Measurements from ENCODE around the gene MUC20. TPM values are rescaled to one million over a fixed set of nuclear protein-coding genes. Genes with fewer than 3 reads are reported as not detected.

The MUC20 gene
- total and polyA plus RNA-seq, 4 donors: 1.1 to 9.7 (median 7.7) TPM

GRCh38 chr3:195762611-195763010 is 41.8 kb downstream of the MUC20 start:
- DNase-seq (ENCODE audit: low spot score): no peak
- peaks cover 0 to under 1% (median 0%) of the 10 kb centered on the region in 4 donors for H3K4me1 ChIP-seq (ENCODE audit: control insufficient read depth in 4 of 4, insufficient read depth in 4 of 4, low read length in 3 of 4)
- peaks cover 0 to 2% (median 0%) of the 10 kb centered on the region in 4 donors for H3K27me3 ChIP-seq (ENCODE audit: control insufficient read depth in 4 of 4, insufficient read depth in 4 of 4, low read length in 3 of 4)
- no peaks in the 10 kb centered on the region for H3K36me3 ChIP-seq (ENCODE audit: control insufficient read depth in 4 of 4, insufficient read depth in 3 of 4, low read depth in 1 of 4, low read length in 3 of 4)
- no peak overlapping the region for H3K9ac ChIP-seq (ENCODE audit: low read depth in 1 of 2, low read length in 2 of 2)
- no peak overlapping the region for H3K4me3 ChIP-seq (ENCODE audit: low read depth in 1 of 3, low read length in 3 of 3)
- H3K9me3 ChIP-seq (ENCODE audit: control insufficient read depth in 4 of 4, low read length in 3 of 4): no peaks in the 10 kb centered on the region
- TF ChIP-seq REST (IDR thresholded peaks at IDR 0.05) (no peak), CTCF (IDR thresholded peaks at IDR 0.05; ENCODE audit: low read depth, low read length, missing input control) (no peak), FOXA2 (IDR thresholded peaks at IDR 0.05) (no peak), RXRA (IDR thresholded peaks at IDR 0.05) (no peak), FOXA1 (IDR thresholded peaks at IDR 0.05) (no peak), SP1 (IDR thresholded peaks at IDR 0.05) (no peak), YY1 (IDR thresholded peaks at IDR 0.05) (no peak)
- 41% methylated on average over 43 of the region's 43 CpGs for WGBS
- no peak overlapping the region for H3K27ac ChIP-seq (ENCODE audit: low read depth in 1 of 2, low read length in 2 of 2)

- WGBS: 58% methylated on average over 28 of the region's 28 CpGs
- Histone ChIP-seq H3K4me3 (ENCODE audit: low read depth in 1 of 3, low read length in 3 of 3) (no peak overlapping the region), H3K9me3 (ENCODE audit: control insufficient read depth in 4 of 4, low read length in 3 of 4) (no peaks in the 10 kb centered on the region), H3K9ac (ENCODE audit: low read depth in 1 of 2, low read length in 2 of 2) (no peak overlapping the region), H3K36me3 (ENCODE audit: control insufficient read depth in 4 of 4, insufficient read depth in 3 of 4, low read depth in 1 of 4, low read length in 3 of 4) (no peaks in the 10 kb centered on the region), H3K27ac (ENCODE audit: low read depth in 1 of 2, low read length in 2 of 2) (no peak overlapping the region), H3K27me3 (ENCODE audit: control insufficient read depth in 4 of 4, insufficient read depth in 4 of 4, low read length in 3 of 4) (peaks cover 0 to 2% (median 0%) of the 10 kb centered on the region in 4 donors), H3K4me1 (ENCODE audit: control insufficient read depth in 4 of 4, insufficient read depth in 4 of 4, low read length in 3 of 4) (no peaks in the 10 kb centered on the region)
- no peak for TF ChIP-seq RAD21 (IDR thresholded peaks at IDR 0.05)
- TF ChIP-seq YY1 (IDR thresholded peaks at IDR 0.05): no peak
- no peak for TF ChIP-seq SP1 (IDR thresholded peaks at IDR 0.05)
- no peak for TF ChIP-seq RXRA (IDR thresholded peaks at IDR 0.05)
- no peak for TF ChIP-seq TAF1 (conservative IDR thresholded peaks at IDR 0.05)
- no peak for TF ChIP-seq FOXA2 (IDR thresholded peaks at IDR 0.05)
- TF ChIP-seq REST (IDR thresholded peaks at IDR 0.05): no peak
- no peak for TF ChIP-seq MAX (IDR thresholded peaks at IDR 0.05)
- TF ChIP-seq CTCF (IDR thresholded peaks at IDR 0.05; ENCODE audit: low read depth, low read length, missing input control): no peak
- no peak for TF ChIP-seq NR2F2 (IDR thresholded peaks at IDR 0.05)
- TF ChIP-seq EGR1 (IDR thresholded peaks at IDR 0.05; ENCODE audit: low read depth in 2 of 2): no peak
- TF ChIP-seq ATF3 (IDR thresholded peaks at IDR 0.05): no peak
- TF ChIP-seq HNF4G (IDR thresholded peaks at IDR 0.05): no peak
- no peak for TF ChIP-seq ZBTB33 (IDR thresholded peaks at IDR 0.05)
- DNase-seq (ENCODE audit: low spot score): no peak
Observed at GRCh38 chr3:195763076-195763830, 42.5 kb downstream of the MUC20 start.
